Measurements from ENCODE around the gene RSRC1. TPM values are rescaled to one million over a fixed set of nuclear protein-coding genes. Genes with fewer than 3 reads are reported as not detected.
"Not testable (repeated sequence)": the region's sequence is repeated elsewhere in the genome, so short reads cannot be mapped to it uniquely, and the experiment has no call there.

Gene RSRC1
- total RNA-seq, 1 donor from 2014 or later, result 44.8 TPM

- DNase-seq (ENCODE audit: low spot score in 2 of 2) (no peak), FAIRE-seq (no peak)
Measured at GRCh38 chr3:158368271-158368670, 258.4 kb downstream of the RSRC1 start.

- FAIRE-seq, result no peak
- no peak for DNase-seq (ENCODE audit: low spot score in 2 of 2)
Measured at GRCh38 chr3:158369279-158369678, 259.4 kb downstream of the RSRC1 start.

- no peak for DNase-seq (ENCODE audit: low spot score in 2 of 2)
- no peak for FAIRE-seq
Measured at GRCh38 chr3:158379517-158379916, 269.6 kb downstream of the RSRC1 start.

GRCh38 chr3:158381262-158381868 is 271.5 kb downstream of the RSRC1 start:
- FAIRE-seq, result no peak

GRCh38 chr3:158382479-158382878 is 272.6 kb downstream of the RSRC1 start:
- FAIRE-seq, result no peak
- DNase-seq (ENCODE audit: low spot score in 2 of 2), result no peak

More at GRCh38 chr3:158381262-158381868, 271.5 kb downstream of the RSRC1 start:
- no peak for DNase-seq (ENCODE audit: low spot score in 2 of 2)

GRCh38 chr3:158384019-158384418 is 274.1 kb downstream of the RSRC1 start:
- FAIRE-seq (no peak), DNase-seq (ENCODE audit: low spot score in 2 of 2) (no peak)

GRCh38 chr3:158395421-158395820 is 285.5 kb downstream of the RSRC1 start:
- FAIRE-seq (no peak), DNase-seq (ENCODE audit: low spot score in 2 of 2) (no peak)

- FAIRE-seq, result no peak
- no peak for DNase-seq (ENCODE audit: low spot score in 2 of 2)
Measured at GRCh38 chr3:158402590-158402989, 292.7 kb downstream of the RSRC1 start.

GRCh38 chr3:158403013-158403412 is 293.1 kb downstream of the RSRC1 start:
- no peak for FAIRE-seq
- no peak for DNase-seq (ENCODE audit: low spot score in 2 of 2)

GRCh38 chr3:158404131-158404718 is 294.3 kb downstream of the RSRC1 start:
- DNase-seq (ENCODE audit: low spot score in 2 of 2) (no peak), FAIRE-seq (no peak)

GRCh38 chr3:158405507-158405906 is 295.6 kb downstream of the RSRC1 start:
- FAIRE-seq, result no peak
- no peak for DNase-seq (ENCODE audit: low spot score in 2 of 2)

GRCh38 chr3:158407844-158408517 is 298.1 kb downstream of the RSRC1 start:
- no peak for DNase-seq (ENCODE audit: low spot score in 2 of 2)

GRCh38 chr3:158408518-158408897 is 298.6 kb downstream of the RSRC1 start:
- not testable (repeated sequence) for DNase-seq (ENCODE audit: low spot score in 2 of 2); FAIRE-seq

More at GRCh38 chr3:158407844-158408517, 298.1 kb downstream of the RSRC1 start:
- no peak for FAIRE-seq

- FAIRE-seq (no peak), DNase-seq (ENCODE audit: low spot score in 2 of 2) (no peak)
Measured at GRCh38 chr3:158418035-158418434, 308.1 kb downstream of the RSRC1 start.

GRCh38 chr3:158419820-158420653 is 310.1 kb downstream of the RSRC1 start:
- no peak for DNase-seq (ENCODE audit: low spot score in 2 of 2)
- no peak for FAIRE-seq

GRCh38 chr3:158420654-158421396 is 310.9 kb downstream of the RSRC1 start:
- DNase-seq (ENCODE audit: low spot score in 2 of 2), result no peak
- FAIRE-seq, result no peak

GRCh38 chr3:158430448-158430847 is 320.6 kb downstream of the RSRC1 start:
- no peak for FAIRE-seq
- no peak for DNase-seq (ENCODE audit: low spot score in 2 of 2)

- no peak for DNase-seq (ENCODE audit: low spot score in 2 of 2)
- FAIRE-seq, result no peak
Measured at GRCh38 chr3:158430968-158431367, 321.1 kb downstream of the RSRC1 start.

- FAIRE-seq (no peak), DNase-seq (ENCODE audit: low spot score in 2 of 2) (no peak)
Measured at GRCh38 chr3:158431829-158432228, 321.9 kb downstream of the RSRC1 start.

GRCh38 chr3:158434412-158435038 is 324.6 kb downstream of the RSRC1 start:
- FAIRE-seq, result peak; percentile 94
- peak; percentile 0 to 8 for DNase-seq (ENCODE audit: low spot score in 2 of 2)

Measured in frontal cortex (tissue), 4 donors.